PC-3 (cell line): ENCODE data around the gene ALG12. TPM values are rescaled to one million over a fixed set of nuclear protein-coding genes. Genes with fewer than 3 reads are reported as not detected.
A peak's percentile ranks its signal among the peaks of the same experiment; 100 is the strongest.

ENCODE experiments used
- ATAC-seq: fragments of 200-7000 bp; cut with Tn5 transposase; 2 replicates; pipeline ENCODE4 v1.9.1; 2020; ENCODE audit warnings: mild to moderate bottlenecking, moderate library complexity
- BruUV-seq: library from RNA; stranded (reverse); fragments of 400-500 nt; replicated peaks from 2 replicates; lab custom pipeline; 2021; lab: Mats Ljungman, UMichigan
- CTCF ChIA-PET: fragments of 300-600 bp; sonication (Branson Sonifier 250); formaldehyde crosslinking; loops from one replicate; lab custom pipeline; 2022; ENCODE audit warnings: antibody characterized with exemption; lab: Charles Lee
- POLR2A ChIA-PET: fragments of 300-600 bp; sonication (Branson Sonifier 250); formaldehyde crosslinking; loops from one replicate; lab custom pipeline; 2022; ENCODE audit warnings: antibody characterized with exemption; ENCODE audit not compliant: unreplicated experiment; lab: Charles Lee
- DNase-seq: peaks from one replicate; pipeline ENCODE4 v3.0.0-alpha.2; 2015
- H2AFZ ChIP-seq: fragments of 300-600 bp; sonication (generic); 2 replicates; pipeline ENCODE4 v1.6.0; 2016; ENCODE audit warnings: antibody characterized with exemption, low read length
- H3F3A ChIP-seq: fragments of 300-600 bp; sonication (generic); one replicate; pipeline ENCODE4 v1.6.0; 2017; ENCODE audit warnings: antibody characterized with exemption, low read length, control low read depth, mild to moderate bottlenecking; ENCODE audit not compliant: unreplicated experiment
- H3K27ac ChIP-seq: fragments of 300-600 bp; sonication (generic); 2 replicates; pipeline ENCODE4 v1.5.1; 2016; ENCODE audit warnings: mild to moderate bottlenecking, low read length
- H3K27me3 ChIP-seq: fragments of 300-600 bp; sonication (generic); 2 replicates; pipeline ENCODE4 v1.6.1; 2016; ENCODE audit warnings: low read length, mixed read lengths
- H3K36me3 ChIP-seq: fragments of 300-600 bp; sonication (generic); 2 replicates; pipeline ENCODE4 v1.6.1; 2016; ENCODE audit warnings: low read depth, mixed run types, low read length, mixed read lengths
- H3K4me1 ChIP-seq: fragments of 300-600 bp; sonication (generic); 2 replicates; pipeline ENCODE4 v1.5.1; 2016; ENCODE audit warnings: low read length; ENCODE audit not compliant: insufficient read depth
- H3K4me2 ChIP-seq: fragments of 300-600 bp; sonication (generic); 2 replicates; pipeline ENCODE4 v1.6.0; 2016; ENCODE audit warnings: low read length
- H3K4me3 ChIP-seq: fragments of 300-600 bp; sonication (generic); 2 replicates; pipeline ENCODE4 v1.5.1; 2016; ENCODE audit warnings: mild to moderate bottlenecking, low read length, mixed read lengths
- H3K79me2 ChIP-seq: fragments of 300-600 bp; sonication (generic); 2 replicates; pipeline ENCODE4 v1.6.1; 2017; ENCODE audit warnings: low read length, mixed read lengths
- H3K9ac ChIP-seq: fragments of 300-600 bp; sonication (generic); 2 replicates; pipeline ENCODE4 v1.6.0; 2016; ENCODE audit warnings: mild to moderate bottlenecking, low read length
- H3K9me2 ChIP-seq: fragments of 300-600 bp; sonication (generic); replicated peaks from 2 replicates; pipeline ENCODE4 v1.6.1; 2016; ENCODE audit warnings: mixed run types, low read length, mixed read lengths
- H3K9me3 ChIP-seq: fragments of 300-600 bp; sonication (generic); 2 replicates; pipeline ENCODE4 v1.6.1; 2016; ENCODE audit warnings: low read length, mixed read lengths
- H4K20me1 ChIP-seq: fragments of 300-600 bp; sonication (generic); 2 replicates; pipeline ENCODE4 v1.6.1; 2016; ENCODE audit warnings: low read length, mixed read lengths
- EZH2 ChIP-seq: fragments of 300-600 bp; sonication (generic); IDR thresholded peaks from one replicate; pipeline ENCODE4 v1.6.1; 2017; ENCODE audit warnings: antibody characterized with exemption, mild to moderate bottlenecking, low read length; ENCODE audit not compliant: unreplicated experiment
- EZH2phosphoT487 ChIP-seq: fragments of 300-600 bp; sonication (generic); IDR thresholded peaks from 2 replicates; pipeline ENCODE4 v1.6.1; 2018; ENCODE audit warnings: mild to moderate bottlenecking, antibody characterized with exemption, low read length, borderline replicate concordance
- intact Hi-C: fragments of 100-400 bp; cut with micrococcal nuclease; formaldehyde crosslinking; loops from 2 replicates; pipeline ENCODE4 v1.9.0; 2023
- total RNA-seq: library from RNA; depleted of rRNA; stranded (reverse); fragments of >200 nt; gene quantifications from 2 replicates; pipeline ENCODE4 v1.2.3, GENCODE V29; 2014
- TF ChIP-seq, protein P1 (sequence below): fragments of 300-600 bp; sonication (generic); conservative IDR thresholded peaks from 2 replicates; pipeline ENCODE4 v1.5.1; 2017; ENCODE audit warnings: antibody characterized with exemption, low read depth, mild to moderate bottlenecking, low read length

Gene ALG12
- total RNA-seq, 1 experiment from 2014 or later: 12.1 TPM

DNA sequence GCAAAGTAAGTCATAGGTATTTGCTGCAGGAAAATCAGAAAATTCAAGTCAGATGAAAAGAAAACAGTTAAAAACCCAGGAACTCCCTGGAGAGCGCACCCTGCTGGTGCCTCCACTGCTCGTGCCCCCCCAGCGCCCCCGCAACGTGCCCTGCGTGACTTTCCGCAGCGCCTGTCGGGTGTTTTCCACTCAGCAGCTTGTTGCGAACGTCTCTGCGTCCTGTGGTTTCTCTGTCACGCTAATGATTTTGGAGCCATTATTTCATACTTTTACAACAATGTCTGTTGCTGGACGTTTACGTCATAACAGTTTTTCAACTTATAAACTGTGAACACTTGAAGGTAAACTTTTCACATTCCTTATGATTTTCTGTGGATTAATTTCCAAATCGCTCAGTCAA lies 5.2 kb upstream of the ALG12 start:
- Histone ChIP-seq H3K27ac (no peak overlapping the region), H3K4me1 (peaks cover 5% of the 10 kb centered on the region), H3F3A (no peaks in the 10 kb centered on the region), H3K79me2 (peaks cover 11% of the 10 kb centered on the region; the same call in 1 of the 2 replicates), H3K9me2 (no peaks in the 10 kb centered on the region), H3K9ac (no peak overlapping the region), H2AFZ (no peak overlapping the region), H3K4me2 (no peak overlapping the region), H3K4me3 (no peak overlapping the region), H3K36me3 (no peaks in the 10 kb centered on the region), H3K27me3 (no peaks in the 10 kb centered on the region), H3K9me3 (no peaks in the 10 kb centered on the region), H4K20me1 (no peaks in the 10 kb centered on the region)
- ATAC-seq: no peak
- DNase-seq: no peak
- no TSS peak for BruUV-seq
- TF ChIP-seq, protein P1, sequence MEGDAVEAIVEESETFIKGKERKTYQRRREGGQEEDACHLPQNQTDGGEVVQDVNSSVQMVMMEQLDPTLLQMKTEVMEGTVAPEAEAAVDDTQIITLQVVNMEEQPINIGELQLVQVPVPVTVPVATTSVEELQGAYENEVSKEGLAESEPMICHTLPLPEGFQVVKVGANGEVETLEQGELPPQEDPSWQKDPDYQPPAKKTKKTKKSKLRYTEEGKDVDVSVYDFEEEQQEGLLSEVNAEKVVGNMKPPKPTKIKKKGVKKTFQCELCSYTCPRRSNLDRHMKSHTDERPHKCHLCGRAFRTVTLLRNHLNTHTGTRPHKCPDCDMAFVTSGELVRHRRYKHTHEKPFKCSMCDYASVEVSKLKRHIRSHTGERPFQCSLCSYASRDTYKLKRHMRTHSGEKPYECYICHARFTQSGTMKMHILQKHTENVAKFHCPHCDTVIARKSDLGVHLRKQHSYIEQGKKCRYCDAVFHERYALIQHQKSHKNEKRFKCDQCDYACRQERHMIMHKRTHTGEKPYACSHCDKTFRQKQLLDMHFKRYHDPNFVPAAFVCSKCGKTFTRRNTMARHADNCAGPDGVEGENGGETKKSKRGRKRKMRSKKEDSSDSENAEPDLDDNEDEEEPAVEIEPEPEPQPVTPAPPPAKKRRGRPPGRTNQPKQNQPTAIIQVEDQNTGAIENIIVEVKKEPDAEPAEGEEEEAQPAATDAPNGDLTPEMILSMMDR: peak; percentile 38
- TF ChIP-seq EZH2: no peak
- intact Hi-C loops: no loop called here
- ChIA-PET POLR2A (no interaction called here), CTCF (no interaction called here)

- ATAC-seq (no peak), DNase-seq (no peak)
- H4K20me1 ChIP-seq: no peaks in the 10 kb centered on the region
- H3K4me2 ChIP-seq: no peak overlapping the region
- intact Hi-C loops: no loop called here
- POLR2A ChIA-PET: no interaction called here
- CTCF ChIA-PET: no interaction called here
- H3F3A ChIP-seq: no peaks in the 10 kb centered on the region
- H3K4me1 ChIP-seq: peaks cover 5% of the 10 kb centered on the region
- peaks cover 11% of the 10 kb centered on the region; the same call in 1 of the 2 replicates for H3K79me2 ChIP-seq
- no peaks in the 10 kb centered on the region for H3K9me2 ChIP-seq
- TF ChIP-seq, protein P1: no peak
- no peak overlapping the region for H2AFZ ChIP-seq
- no peaks in the 10 kb centered on the region for H3K27me3 ChIP-seq
- no peak overlapping the region for H3K27ac ChIP-seq
- no TSS peak for BruUV-seq
- H3K9me3 ChIP-seq: no peaks in the 10 kb centered on the region
- no peak overlapping the region for H3K9ac ChIP-seq
- no peak overlapping the region for H3K4me3 ChIP-seq
- H3K36me3 ChIP-seq: no peaks in the 10 kb centered on the region
Observed at GRCh38 chr22:49922926-49923325, 4.7 kb upstream of the ALG12 start.

DNA sequence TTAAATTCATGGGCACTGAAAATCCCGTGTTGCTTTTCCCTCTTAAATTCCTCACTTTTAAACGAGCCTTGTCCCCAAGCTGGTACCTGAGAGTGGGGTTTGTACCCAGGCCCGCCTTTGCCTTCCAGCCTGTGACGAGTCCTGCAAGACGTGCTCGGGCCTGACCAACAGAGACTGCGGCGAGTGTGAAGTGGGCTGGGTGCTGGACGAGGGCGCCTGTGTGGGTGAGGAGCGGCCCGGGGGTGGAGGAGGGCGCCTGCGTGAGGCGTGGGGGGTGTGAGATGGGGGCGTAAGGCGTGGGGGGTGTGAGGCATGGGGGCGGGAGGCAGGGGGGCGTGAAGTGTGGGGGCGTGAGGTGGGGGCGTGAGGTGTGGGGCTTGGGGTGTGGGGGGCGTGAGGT lies 4.2 kb upstream of the ALG12 start:
- no peak for TF ChIP-seq EZH2
- TF ChIP-seq, protein P1: no peak
- no peak for TF ChIP-seq EZH2phosphoT487
- BruUV-seq: no TSS peak

More for the DNA sequence above, 4.2 kb upstream of the ALG12 start:
- H3K27ac ChIP-seq: no peak overlapping the region
- intact Hi-C loops: no loop called here
- no peaks in the 10 kb centered on the region for H3K27me3 ChIP-seq
- ATAC-seq (no peak), DNase-seq (no peak)
- ChIA-PET POLR2A (no interaction called here), CTCF (no interaction called here)
- no peak overlapping the region for H2AFZ ChIP-seq
- no peak overlapping the region for H3K4me3 ChIP-seq
- H3K4me2 ChIP-seq: no peak overlapping the region
- H3K9me3 ChIP-seq: no peaks in the 10 kb centered on the region
- no peaks in the 10 kb centered on the region for H3K9me2 ChIP-seq
- no peaks in the 10 kb centered on the region for H4K20me1 ChIP-seq
- H3K4me1 ChIP-seq: peaks cover 5% of the 10 kb centered on the region
- H3K79me2 ChIP-seq: peaks cover 15% of the 10 kb centered on the region
- H3F3A ChIP-seq: no peaks in the 10 kb centered on the region
- no peaks in the 10 kb centered on the region for H3K36me3 ChIP-seq
- no peak overlapping the region for H3K9ac ChIP-seq
